SK-N-SH (cell line): ENCODE measurements around the gene TTC23. TPM values are rescaled to one million over a fixed set of nuclear protein-coding genes. Genes with fewer than 3 reads are reported as not detected.

Source experiments
- CTCF ChIA-PET: fragments of 300-600, 350-600 bp; formaldehyde crosslinking; extraction: SDS; loops from one replicate; lab custom pipeline; 2021; lab: Yijun Ruan, JAX
- POLR2A ChIA-PET: fragments of 350-600 bp; sonication (Branson Sonifier 250); formaldehyde crosslinking; extraction: SDS; loops from one replicate; lab custom pipeline; 2020; ENCODE audit warnings: antibody characterized with exemption, inconsistent platforms; lab: Yijun Ruan, JAX
- DNase-seq: peaks from one replicate; pipeline ENCODE4 v3.0.0; 2012
- H2AFZ ChIP-seq: fragments of 200-600 bp; sonication (generic); 2 replicates; pipeline ENCODE4 v1.8.1; 2016; ENCODE audit warnings: antibody characterized with exemption, mild to moderate bottlenecking, low read depth
- H3F3A ChIP-seq: fragments of 200-600 bp; sonication (generic); replicated peaks from 2 replicates; pipeline ENCODE3; 2016; ENCODE audit warnings: antibody characterized with exemption, mild to moderate bottlenecking; ENCODE audit not compliant: insufficient read depth
- H3K27ac ChIP-seq, 2 experiments: fragments of 200-500 bp in 1 of 2; fragments of 200-600 bp in 1 of 2; sonication (Bioruptor generic) in 1 of 2; sonication (generic), shearing (Covaris generic) in 1 of 2; 2 replicates each; pipeline versions ENCODE4 v1.5.1 to v1.6.1; 2014 to 2016; ENCODE audit warnings: low read depth in 2 of 2, inconsistent platforms in 1 of 2, low read length in 1 of 2, mild to moderate bottlenecking in 1 of 2, mixed read lengths in 1 of 2
- H3K27me3 ChIP-seq: fragments of 200-600 bp; sonication (generic), shearing (Covaris generic); 2 replicates; pipeline ENCODE4 v1.6.1; 2016; ENCODE audit warnings: mixed run types; ENCODE audit not compliant: insufficient read depth
- H3K36me3 ChIP-seq, 2 experiments: fragments of 200-500 bp in 1 of 2; fragments of 200-600 bp in 1 of 2; sonication (Bioruptor generic) in 1 of 2; sonication (generic) in 1 of 2; replicated peaks in 1 of 2; 2 replicates each; pipeline versions ENCODE3 to v1.5.1; 2014 to 2016; ENCODE audit warnings: low read length in 1 of 2, mild to moderate bottlenecking in 1 of 2; ENCODE audit not compliant: insufficient read depth in 2 of 2, control insufficient read depth in 1 of 2
- H3K4me1 ChIP-seq, 2 experiments: fragments of 200-500 bp in 1 of 2; fragments of 200-600 bp in 1 of 2; sonication (Bioruptor generic) in 1 of 2; sonication (generic), shearing (Covaris generic) in 1 of 2; 2 replicates each; pipeline versions ENCODE4 v1.5.1 to v1.6.1; 2014 to 2016; ENCODE audit warnings: low read depth in 1 of 2, low read length in 1 of 2, mixed run types in 1 of 2; ENCODE audit not compliant: insufficient read depth in 2 of 2, control insufficient read depth in 1 of 2
- H3K4me2 ChIP-seq: fragments of 200-600 bp; sonication (generic), shearing (Covaris generic); 2 replicates; pipeline ENCODE4 v1.6.1; 2017; ENCODE audit warnings: mixed run types
- H3K4me3 ChIP-seq, 2 experiments: fragments of 200-500 bp in 1 of 2; fragments of 200-600 bp in 1 of 2; sonication (Bioruptor generic) in 1 of 2; sonication (generic), shearing (Covaris generic) in 1 of 2; 2 replicates each; pipeline versions ENCODE4 v1.5.1 to v1.8.1; 2014 to 2016; ENCODE audit warnings: low read depth in 2 of 2, inconsistent platforms in 1 of 2, low read length in 1 of 2, mild to moderate bottlenecking in 1 of 2, mixed read lengths in 1 of 2, moderate library complexity in 1 of 2
- H3K79me2 ChIP-seq: fragments of 200-600 bp; sonication (generic); 2 replicates; pipeline ENCODE4 v1.8.1; 2017; ENCODE audit warnings: mild to moderate bottlenecking; ENCODE audit not compliant: insufficient read depth
- H3K9ac ChIP-seq: fragments of 200-600 bp; sonication (generic); 2 replicates; pipeline ENCODE4 v1.6.1; 2017; ENCODE audit warnings: mixed run types
- H3K9me2 ChIP-seq: fragments of 200-600 bp; sonication (generic); 2 replicates; pipeline ENCODE4 v1.6.1; 2017; ENCODE audit warnings: mixed run types
- H3K9me3 ChIP-seq: fragments of 200-600 bp; sonication (generic); 2 replicates; pipeline ENCODE4 v1.6.1; 2017; ENCODE audit warnings: mixed run types, mild to moderate bottlenecking, moderate library complexity
- H4K20me1 ChIP-seq: fragments of 200-600 bp; sonication (generic); 2 replicates; pipeline ENCODE4 v1.6.1; 2017; ENCODE audit warnings: mild to moderate bottlenecking, mixed run types; ENCODE audit not compliant: insufficient read depth
- ELF1 ChIP-seq: IDR thresholded peaks from 2 replicates; pipeline ENCODE4 v1.4.0; 2012
- EP300 ChIP-seq, 2 experiments: IDR thresholded peaks; 2 replicates each; pipeline versions ENCODE4 v1.4.0 to v1.6.1; 2012; ENCODE audit warnings: borderline replicate concordance in 1 of 2, low read depth in 1 of 2, low read length in 1 of 2
- EZH2phosphoT487 ChIP-seq: fragments of 200-600 bp; sonication (generic); IDR thresholded peaks from 2 replicates; pipeline ENCODE4 v1.6.1; 2017; ENCODE audit warnings: low read depth, mixed run types, mild to moderate bottlenecking, antibody characterized with exemption, moderate library complexity, borderline replicate concordance
- FOXJ3 ChIP-seq: sonication (generic); formaldehyde crosslinking; IDR thresholded peaks from 2 replicates; pipeline ENCODE4 v1.5.1; 2020; ENCODE audit warnings: mild to moderate bottlenecking, missing genetic modification reagents
- GABPA ChIP-seq: IDR thresholded peaks from 2 replicates; pipeline ENCODE4 v1.4.0; 2012; ENCODE audit warnings: low read depth, mild to moderate bottlenecking
- MXI1 ChIP-seq: IDR thresholded peaks from 2 replicates; pipeline ENCODE4 v1.6.1; 2012; ENCODE audit warnings: mild to moderate bottlenecking, low read depth, low read length, improper control_type of control experiment
- NFIC ChIP-seq: IDR thresholded peaks from 2 replicates; pipeline ENCODE4 v1.4.0; 2012; ENCODE audit warnings: borderline replicate concordance
- NRF1 ChIP-seq: IDR thresholded peaks from 2 replicates; pipeline ENCODE4 v1.6.1; 2012; ENCODE audit warnings: low read depth, mild to moderate bottlenecking, low read length
- RCOR1 ChIP-seq: fragments of 150-350 bp; IDR thresholded peaks from 2 replicates; pipeline ENCODE4 v1.6.1; 2017; ENCODE audit warnings: antibody characterized with exemption, low read length
- RFX5 ChIP-seq: IDR thresholded peaks from 2 replicates; pipeline ENCODE4 v1.6.1; 2012; ENCODE audit warnings: mild to moderate bottlenecking, improper control_type of control experiment, low read length
- RXRA ChIP-seq: IDR thresholded peaks from 2 replicates; pipeline ENCODE4 v1.4.0; 2012; ENCODE audit warnings: low read depth, mild to moderate bottlenecking, borderline replicate concordance
- TAF1 ChIP-seq: IDR thresholded peaks from 2 replicates; pipeline ENCODE4 v1.6.1; 2012; ENCODE audit warnings: low read depth, mild to moderate bottlenecking, low read length, moderate library complexity, borderline replicate concordance
- TCF12 ChIP-seq: IDR thresholded peaks from 2 replicates; pipeline ENCODE4 v1.4.0; 2012
- WGBS: methylation state at CpG from one replicate; pipeline ENCODE4 v1.1.6; 2017; ENCODE audit warnings: low lambda C conversion rate; 5-methylcytosine and 5-hydroxymethylcytosine counted together
- polyA plus RNA-seq, 3 experiments: library from polyadenylated mRNA; depleted of rRNA; stranded (reverse); fragments of >200 nt; gene quantifications; 2 replicates each; pipeline ENCODE4 v1.2.3, GENCODE V29; 2012
- TF ChIP-seq, protein P1 (sequence below): IDR thresholded peaks from 2 replicates; pipeline ENCODE4; 2012
- TF ChIP-seq, protein P2 (sequence below): IDR thresholded peaks from 2 replicates; pipeline ENCODE4 v1.6.1; 2012; ENCODE audit warnings: mild to moderate bottlenecking, low read depth, low read length, moderate library complexity
- TF ChIP-seq, protein P3 (sequence below): fragments of 150-350 bp; IDR thresholded peaks from 2 replicates; pipeline ENCODE4 v1.6.1; 2016; ENCODE audit warnings: mild to moderate bottlenecking, low read depth, low read length
- TF ChIP-seq, protein P4 (sequence below): IDR thresholded peaks from 2 replicates; pipeline ENCODE4 v1.4.0; 2012; ENCODE audit warnings: low read depth, borderline replicate concordance
- TF ChIP-seq, protein P5 (sequence below): fragments of 200-600 bp; sonication (generic); IDR thresholded peaks from 2 replicates; pipeline ENCODE4 v1.6.1; 2017; ENCODE audit warnings: antibody characterized with exemption, mild to moderate bottlenecking, moderate library complexity

The TTC23 gene
- polyA plus RNA-seq, 1 of the 3 experiments (the other 2 are of a cell fraction), result 0.79 TPM

DNA sequence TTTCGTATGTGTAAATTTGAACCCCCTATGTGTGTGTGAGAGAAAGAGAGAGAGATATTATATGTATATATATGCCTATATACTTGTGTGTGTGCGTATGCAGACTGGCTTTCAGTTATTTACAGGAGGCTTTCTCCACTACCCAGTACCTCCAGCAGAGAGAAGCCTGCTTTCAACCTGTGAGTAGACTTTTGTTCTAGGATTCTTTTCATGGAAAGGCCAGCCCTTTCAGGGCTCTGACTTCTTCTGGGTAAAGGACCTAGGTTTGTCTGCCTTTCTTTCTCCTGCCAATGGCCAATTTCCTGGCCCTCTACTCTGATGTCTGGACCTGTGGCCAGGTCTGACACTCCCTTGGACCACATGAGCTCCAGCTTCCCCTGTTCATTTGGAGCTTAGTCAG, 25.7 kb upstream of the TTC23 start:
- no peaks in the 10 kb centered on the region for H3K27me3 ChIP-seq
- H3K79me2 ChIP-seq, result no peaks in the 10 kb centered on the region
- H3K9me3 ChIP-seq, result no peaks in the 10 kb centered on the region
- H3K27ac ChIP-seq, result no peak overlapping the region
- no peak overlapping the region for H2AFZ ChIP-seq
- no peaks in the 10 kb centered on the region for H3K9me2 ChIP-seq
- whole genome bisulfite sequencing, result 97% methylated on average over 2 of the region's 2 CpGs
- POLR2A ChIA-PET, result no interaction called here
- CTCF ChIA-PET, result interaction anchor here (1.1 to 11.4 kb wide), 8 partner anchors 12 to 481 kb away, joined by 3 to 132 read pairs (median 4); no protein-coding TSS in a partner anchor
- H3K9ac ChIP-seq, result no peak overlapping the region
- no peak overlapping the region for H3K4me3 ChIP-seq
- H3K4me1 ChIP-seq, result no peaks in the 10 kb centered on the region; a peak in 1 of 4 replicates
- no peaks in the 10 kb centered on the region for H3K36me3 ChIP-seq
- no peaks in the 10 kb centered on the region for H4K20me1 ChIP-seq
- H3K4me2 ChIP-seq, result no peak overlapping the region
- no peaks in the 10 kb centered on the region for H3F3A ChIP-seq
- TF ChIP-seq NFIC (no peak), GABPA (no peak)
- TF ChIP-seq, all 33 proteins: peak for 0
- no peak for DNase-seq

DNA sequence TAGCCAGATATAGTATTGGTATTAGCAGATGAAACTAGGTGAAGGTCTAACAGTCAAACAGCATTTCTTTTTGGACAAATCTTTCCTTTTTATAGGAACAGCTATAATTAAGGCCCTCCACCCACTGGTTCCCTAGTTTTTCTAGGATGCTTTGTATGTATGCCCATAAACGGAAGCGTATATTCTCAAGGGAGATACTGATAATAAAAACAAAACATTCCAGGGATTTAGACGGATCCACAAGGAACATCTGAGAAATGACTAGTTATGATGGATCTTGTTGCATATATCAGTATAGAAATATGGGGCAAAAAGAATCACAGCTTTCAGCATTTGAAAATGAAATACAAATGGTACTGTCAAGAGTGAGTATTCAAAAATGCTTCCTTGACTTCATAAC, 24.4 kb upstream of the TTC23 start:
- Histone ChIP-seq H3K27ac (no peak overlapping the region), H4K20me1 (no peaks in the 10 kb centered on the region), H3K79me2 (no peaks in the 10 kb centered on the region), H3K27me3 (no peaks in the 10 kb centered on the region), H3K9me3 (no peaks in the 10 kb centered on the region), H2AFZ (0 out of 2 replicates have a peak overlapping the region, but pooled peaks have one; percentile 24), H3K4me1 (no peaks in the 10 kb centered on the region; a peak in 1 of 4 replicates), H3K4me3 (no peak overlapping the region), H3K9me2 (no peaks in the 10 kb centered on the region), H3K36me3 (no peaks in the 10 kb centered on the region), H3F3A (no peaks in the 10 kb centered on the region), H3K4me2 (no peak overlapping the region), H3K9ac (no peak overlapping the region)
- no peak for DNase-seq
- ChIA-PET POLR2A (no interaction called here), CTCF (interaction anchor here (1.0 to 11.4 kb wide), 19 partner anchors 11 to 1076 kb away, joined by 3 to 132 read pairs (median 4); partner anchors contain the start of gene LRRC28)
- 80% methylated on average over 3 of the region's 3 CpGs for WGBS
- no peak for TF ChIP-seq EZH2phosphoT487
- TF ChIP-seq, protein P1, sequence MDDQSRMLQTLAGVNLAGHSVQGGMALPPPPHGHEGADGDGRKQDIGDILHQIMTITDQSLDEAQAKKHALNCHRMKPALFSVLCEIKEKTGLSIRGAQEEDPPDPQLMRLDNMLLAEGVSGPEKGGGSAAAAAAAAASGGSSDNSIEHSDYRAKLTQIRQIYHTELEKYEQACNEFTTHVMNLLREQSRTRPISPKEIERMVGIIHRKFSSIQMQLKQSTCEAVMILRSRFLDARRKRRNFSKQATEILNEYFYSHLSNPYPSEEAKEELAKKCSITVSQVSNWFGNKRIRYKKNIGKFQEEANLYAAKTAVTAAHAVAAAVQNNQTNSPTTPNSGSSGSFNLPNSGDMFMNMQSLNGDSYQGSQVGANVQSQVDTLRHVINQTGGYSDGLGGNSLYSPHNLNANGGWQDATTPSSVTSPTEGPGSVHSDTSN, result no peak
- TF ChIP-seq, protein P2, sequence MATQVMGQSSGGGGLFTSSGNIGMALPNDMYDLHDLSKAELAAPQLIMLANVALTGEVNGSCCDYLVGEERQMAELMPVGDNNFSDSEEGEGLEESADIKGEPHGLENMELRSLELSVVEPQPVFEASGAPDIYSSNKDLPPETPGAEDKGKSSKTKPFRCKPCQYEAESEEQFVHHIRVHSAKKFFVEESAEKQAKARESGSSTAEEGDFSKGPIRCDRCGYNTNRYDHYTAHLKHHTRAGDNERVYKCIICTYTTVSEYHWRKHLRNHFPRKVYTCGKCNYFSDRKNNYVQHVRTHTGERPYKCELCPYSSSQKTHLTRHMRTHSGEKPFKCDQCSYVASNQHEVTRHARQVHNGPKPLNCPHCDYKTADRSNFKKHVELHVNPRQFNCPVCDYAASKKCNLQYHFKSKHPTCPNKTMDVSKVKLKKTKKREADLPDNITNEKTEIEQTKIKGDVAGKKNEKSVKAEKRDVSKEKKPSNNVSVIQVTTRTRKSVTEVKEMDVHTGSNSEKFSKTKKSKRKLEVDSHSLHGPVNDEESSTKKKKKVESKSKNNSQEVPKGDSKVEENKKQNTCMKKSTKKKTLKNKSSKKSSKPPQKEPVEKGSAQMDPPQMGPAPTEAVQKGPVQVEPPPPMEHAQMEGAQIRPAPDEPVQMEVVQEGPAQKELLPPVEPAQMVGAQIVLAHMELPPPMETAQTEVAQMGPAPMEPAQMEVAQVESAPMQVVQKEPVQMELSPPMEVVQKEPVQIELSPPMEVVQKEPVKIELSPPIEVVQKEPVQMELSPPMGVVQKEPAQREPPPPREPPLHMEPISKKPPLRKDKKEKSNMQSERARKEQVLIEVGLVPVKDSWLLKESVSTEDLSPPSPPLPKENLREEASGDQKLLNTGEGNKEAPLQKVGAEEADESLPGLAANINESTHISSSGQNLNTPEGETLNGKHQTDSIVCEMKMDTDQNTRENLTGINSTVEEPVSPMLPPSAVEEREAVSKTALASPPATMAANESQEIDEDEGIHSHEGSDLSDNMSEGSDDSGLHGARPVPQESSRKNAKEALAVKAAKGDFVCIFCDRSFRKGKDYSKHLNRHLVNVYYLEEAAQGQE, result no peak
- TF ChIP-seq RXRA, result no peak
- TF ChIP-seq EP300 (IDR thresholded peaks at IDR 0.05; ENCODE audit: borderline replicate concordance in 1 of 2, low read depth in 1 of 2, low read length in 1 of 2), result no peak
- no peak for TF ChIP-seq TAF1
- TF ChIP-seq NFIC, result no peak
- no peak for TF ChIP-seq MXI1
- no peak for TF ChIP-seq TCF12
- TF ChIP-seq, protein P3, sequence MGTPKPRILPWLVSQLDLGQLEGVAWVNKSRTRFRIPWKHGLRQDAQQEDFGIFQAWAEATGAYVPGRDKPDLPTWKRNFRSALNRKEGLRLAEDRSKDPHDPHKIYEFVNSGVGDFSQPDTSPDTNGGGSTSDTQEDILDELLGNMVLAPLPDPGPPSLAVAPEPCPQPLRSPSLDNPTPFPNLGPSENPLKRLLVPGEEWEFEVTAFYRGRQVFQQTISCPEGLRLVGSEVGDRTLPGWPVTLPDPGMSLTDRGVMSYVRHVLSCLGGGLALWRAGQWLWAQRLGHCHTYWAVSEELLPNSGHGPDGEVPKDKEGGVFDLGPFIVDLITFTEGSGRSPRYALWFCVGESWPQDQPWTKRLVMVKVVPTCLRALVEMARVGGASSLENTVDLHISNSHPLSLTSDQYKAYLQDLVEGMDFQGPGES, result no peak
- TF ChIP-seq, protein P4, sequence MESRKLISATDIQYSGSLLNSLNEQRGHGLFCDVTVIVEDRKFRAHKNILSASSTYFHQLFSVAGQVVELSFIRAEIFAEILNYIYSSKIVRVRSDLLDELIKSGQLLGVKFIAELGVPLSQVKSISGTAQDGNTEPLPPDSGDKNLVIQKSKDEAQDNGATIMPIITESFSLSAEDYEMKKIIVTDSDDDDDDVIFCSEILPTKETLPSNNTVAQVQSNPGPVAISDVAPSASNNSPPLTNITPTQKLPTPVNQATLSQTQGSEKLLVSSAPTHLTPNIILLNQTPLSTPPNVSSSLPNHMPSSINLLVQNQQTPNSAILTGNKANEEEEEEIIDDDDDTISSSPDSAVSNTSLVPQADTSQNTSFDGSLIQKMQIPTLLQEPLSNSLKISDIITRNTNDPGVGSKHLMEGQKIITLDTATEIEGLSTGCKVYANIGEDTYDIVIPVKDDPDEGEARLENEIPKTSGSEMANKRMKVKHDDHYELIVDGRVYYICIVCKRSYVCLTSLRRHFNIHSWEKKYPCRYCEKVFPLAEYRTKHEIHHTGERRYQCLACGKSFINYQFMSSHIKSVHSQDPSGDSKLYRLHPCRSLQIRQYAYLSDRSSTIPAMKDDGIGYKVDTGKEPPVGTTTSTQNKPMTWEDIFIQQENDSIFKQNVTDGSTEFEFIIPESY, result no peak
- no peak for TF ChIP-seq ELF1
- no peak for TF ChIP-seq NRF1
- no peak for TF ChIP-seq RFX5
- no peak for TF ChIP-seq FOXJ3 (CRISPR knock-in tag)
- TF ChIP-seq, protein P5, sequence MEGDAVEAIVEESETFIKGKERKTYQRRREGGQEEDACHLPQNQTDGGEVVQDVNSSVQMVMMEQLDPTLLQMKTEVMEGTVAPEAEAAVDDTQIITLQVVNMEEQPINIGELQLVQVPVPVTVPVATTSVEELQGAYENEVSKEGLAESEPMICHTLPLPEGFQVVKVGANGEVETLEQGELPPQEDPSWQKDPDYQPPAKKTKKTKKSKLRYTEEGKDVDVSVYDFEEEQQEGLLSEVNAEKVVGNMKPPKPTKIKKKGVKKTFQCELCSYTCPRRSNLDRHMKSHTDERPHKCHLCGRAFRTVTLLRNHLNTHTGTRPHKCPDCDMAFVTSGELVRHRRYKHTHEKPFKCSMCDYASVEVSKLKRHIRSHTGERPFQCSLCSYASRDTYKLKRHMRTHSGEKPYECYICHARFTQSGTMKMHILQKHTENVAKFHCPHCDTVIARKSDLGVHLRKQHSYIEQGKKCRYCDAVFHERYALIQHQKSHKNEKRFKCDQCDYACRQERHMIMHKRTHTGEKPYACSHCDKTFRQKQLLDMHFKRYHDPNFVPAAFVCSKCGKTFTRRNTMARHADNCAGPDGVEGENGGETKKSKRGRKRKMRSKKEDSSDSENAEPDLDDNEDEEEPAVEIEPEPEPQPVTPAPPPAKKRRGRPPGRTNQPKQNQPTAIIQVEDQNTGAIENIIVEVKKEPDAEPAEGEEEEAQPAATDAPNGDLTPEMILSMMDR, result no peak
- no peak for TF ChIP-seq RCOR1
